Keratinocyte (primary cell): Measurements from ENCODE around the gene CCR6. TPM values are rescaled to one million over a fixed set of nuclear protein-coding genes. Genes with fewer than 3 reads are reported as not detected.

Experiments used
- DNase-seq: peaks from one replicate; pipeline ENCODE4 v3.0.0-alpha.2; 2011; ENCODE audit warnings: low read depth, missing footprints, low spot score
- FAIRE-seq: peaks from 2 replicates; lab custom pipeline; 2011; peaks lifted over from hg19 to GRCh38; lab: Jason Lieb, UNC
- H2AFZ ChIP-seq: 2 replicates; pipeline ENCODE4 v1.6.0; 2012; ENCODE audit warnings: low read length, control low read depth, inconsistent platforms; ENCODE audit not compliant: control insufficient read depth
- H3K27ac ChIP-seq: 2 replicates; pipeline ENCODE4 v1.5.1; 2011; ENCODE audit warnings: low read length; ENCODE audit not compliant: control insufficient read depth, insufficient read depth
- H3K27me3 ChIP-seq: 3 replicates; pipeline ENCODE4 v1.6.0; 2011; ENCODE audit warnings: low read length; ENCODE audit not compliant: control insufficient read depth, insufficient read depth; ENCODE audit errors: extremely low read depth
- H3K36me3 ChIP-seq, 2 experiments: 2 replicates in 1 of 2; 3 replicates in 1 of 2; pipeline ENCODE4 v1.5.1; 2011; ENCODE audit warnings: low read length in 2 of 2, mild to moderate bottlenecking in 1 of 2; ENCODE audit not compliant: control insufficient read depth in 2 of 2, insufficient read depth in 2 of 2; ENCODE audit errors: extremely low read depth in 1 of 2
- H3K4me1 ChIP-seq: 3 replicates; pipeline ENCODE4 v1.5.1; 2011; ENCODE audit warnings: low read length; ENCODE audit not compliant: control insufficient read depth, insufficient read depth; ENCODE audit errors: extremely low read depth
- H3K4me2 ChIP-seq: 3 replicates; pipeline ENCODE4 v1.6.0; 2011; ENCODE audit warnings: low read depth, low read length; ENCODE audit not compliant: control insufficient read depth, insufficient read depth; ENCODE audit errors: extremely low read depth
- H3K4me3 ChIP-seq, 3 experiments: fragments of 200-600 bp in 1 of 3; sonication (generic) in 1 of 3; 2 replicates in 2 of 3; 3 replicates in 1 of 3; pipeline ENCODE4 v1.5.1; 2011 to 2016; ENCODE audit warnings: low read length in 3 of 3, mild to moderate bottlenecking in 3 of 3, control low read depth in 2 of 3, inconsistent platforms in 1 of 3, low read depth in 1 of 3, mixed read lengths in 1 of 3, mixed run types in 1 of 3, moderate library complexity in 1 of 3; ENCODE audit not compliant: control insufficient read depth in 2 of 3, insufficient read depth in 2 of 3; ENCODE audit errors: extremely low read depth in 1 of 3
- H3K79me2 ChIP-seq: 2 replicates; pipeline ENCODE4 v1.6.0; 2012; ENCODE audit warnings: low read length; ENCODE audit not compliant: control insufficient read depth, insufficient read depth
- H3K9ac ChIP-seq: 3 replicates; pipeline ENCODE4 v1.6.0; 2011; ENCODE audit warnings: low read length; ENCODE audit not compliant: control insufficient read depth, insufficient read depth; ENCODE audit errors: extremely low read depth
- H3K9me1 ChIP-seq: 3 replicates; pipeline ENCODE4 v1.6.0; 2011; ENCODE audit warnings: low read length; ENCODE audit not compliant: control insufficient read depth, insufficient read depth; ENCODE audit errors: extremely low read depth
- H3K9me3 ChIP-seq: 2 replicates; pipeline ENCODE4 v1.5.1; 2012; ENCODE audit warnings: low read depth, low read length; ENCODE audit not compliant: control insufficient read depth
- H4K20me1 ChIP-seq: 3 replicates; pipeline ENCODE4 v1.6.0; 2011; ENCODE audit warnings: low read length; ENCODE audit not compliant: control insufficient read depth, insufficient read depth; ENCODE audit errors: extremely low read depth
- EZH2 ChIP-seq: IDR thresholded peaks from one replicate; pipeline ENCODE4 v1.6.1; 2012; ENCODE audit warnings: inconsistent platforms, mild to moderate bottlenecking, low read length, moderate library complexity
- dilution Hi-C: fragments of 300-500 bp; cut with MboI; formaldehyde crosslinking; loops from one replicate; pipeline ENCODE4 v1.7.0; 2020; ENCODE audit warnings: low sequenced_read_pairs; ENCODE audit not compliant: extremely low pct_ligation_motif_present
- polyA plus RNA-seq, 5 experiments: library from polyadenylated mRNA; depleted of rRNA in 3 of 5; stranded (reverse) in 3 of 5; stranded (forward) in 1 of 5; unstranded in 1 of 5; fragments of >200 nt; gene quantifications; 1 replicate in 1 of 5; 2 replicates in 3 of 5; 3 replicates in 1 of 5; pipeline versions ENCODE4 v1.2.1 to v1.2.3, GENCODE V29; 2011 to 2012; ENCODE audit warnings: missing spikeins in 2 of 5, low read depth in 1 of 5, low replicate concordance in 1 of 5
- TF ChIP-seq, protein P1 (sequence below), 3 experiments: IDR thresholded peaks in 1 of 3; conservative IDR thresholded peaks in 1 of 3; optimal IDR thresholded peaks in 1 of 3; 2 replicates in 2 of 3; 3 replicates in 1 of 3; pipeline versions ENCODE3 to v1.5.1; 2011; ENCODE audit warnings: low read length in 3 of 3, mild to moderate bottlenecking in 3 of 3, moderate library complexity in 2 of 3, control low read depth in 1 of 3, inconsistent platforms in 1 of 3; ENCODE audit not compliant: insufficient read depth in 2 of 3; ENCODE audit errors: extremely low read depth in 1 of 3

Gene CCR6
- polyA plus RNA-seq, 1 donor (not counting 4 experiments of a cell fraction or from before 2014, with no cell fraction given): not detected

DNA sequence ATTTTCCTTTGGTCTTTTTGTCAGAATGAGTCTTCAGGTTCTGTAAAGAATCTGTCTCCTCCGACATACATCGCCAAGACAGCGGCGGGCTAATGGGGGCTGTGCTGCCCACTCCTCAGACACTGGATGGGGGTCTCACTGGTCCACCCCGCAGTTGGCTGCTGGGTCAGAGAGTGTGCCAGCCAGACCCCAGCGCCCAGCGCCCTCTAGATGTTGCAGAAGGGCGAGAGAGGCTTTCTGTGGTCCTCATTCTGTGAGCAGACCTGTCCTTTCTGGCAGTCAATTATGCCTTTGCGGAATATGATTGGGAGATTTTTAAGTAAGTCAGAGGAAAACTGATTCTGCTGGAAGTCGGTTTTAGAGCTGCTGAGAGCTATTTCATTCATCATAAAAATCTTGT is 7.8 kb upstream of the CCR6 start:
- no peaks in the 10 kb centered on the region for H3K9me3 ChIP-seq
- H2AFZ ChIP-seq: no peak overlapping the region
- no peak overlapping the region for H3K27ac ChIP-seq
- no peak overlapping the region for H3K4me3 ChIP-seq
- no peaks in the 10 kb centered on the region for H3K79me2 ChIP-seq
- H3K4me1 ChIP-seq: no peaks in the 10 kb centered on the region
- no peak for FAIRE-seq
- H3K36me3 ChIP-seq: no peaks in the 10 kb centered on the region
- no peak overlapping the region for H3K4me2 ChIP-seq
- no peak overlapping the region for H3K9ac ChIP-seq
- TF ChIP-seq EZH2: no peak
- TF ChIP-seq, protein P1, sequence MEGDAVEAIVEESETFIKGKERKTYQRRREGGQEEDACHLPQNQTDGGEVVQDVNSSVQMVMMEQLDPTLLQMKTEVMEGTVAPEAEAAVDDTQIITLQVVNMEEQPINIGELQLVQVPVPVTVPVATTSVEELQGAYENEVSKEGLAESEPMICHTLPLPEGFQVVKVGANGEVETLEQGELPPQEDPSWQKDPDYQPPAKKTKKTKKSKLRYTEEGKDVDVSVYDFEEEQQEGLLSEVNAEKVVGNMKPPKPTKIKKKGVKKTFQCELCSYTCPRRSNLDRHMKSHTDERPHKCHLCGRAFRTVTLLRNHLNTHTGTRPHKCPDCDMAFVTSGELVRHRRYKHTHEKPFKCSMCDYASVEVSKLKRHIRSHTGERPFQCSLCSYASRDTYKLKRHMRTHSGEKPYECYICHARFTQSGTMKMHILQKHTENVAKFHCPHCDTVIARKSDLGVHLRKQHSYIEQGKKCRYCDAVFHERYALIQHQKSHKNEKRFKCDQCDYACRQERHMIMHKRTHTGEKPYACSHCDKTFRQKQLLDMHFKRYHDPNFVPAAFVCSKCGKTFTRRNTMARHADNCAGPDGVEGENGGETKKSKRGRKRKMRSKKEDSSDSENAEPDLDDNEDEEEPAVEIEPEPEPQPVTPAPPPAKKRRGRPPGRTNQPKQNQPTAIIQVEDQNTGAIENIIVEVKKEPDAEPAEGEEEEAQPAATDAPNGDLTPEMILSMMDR (optimal IDR thresholded peaks at IDR 0.05 in 1 of 3, IDR thresholded peaks at IDR 0.05 in 1 of 3, conservative IDR thresholded peaks at IDR 0.05 in 1 of 3; ENCODE audit: extremely low read depth in 1 of 3, insufficient read depth in 2 of 3, low read length in 3 of 3): no peak
- H3K27me3 ChIP-seq: peaks cover 16% of the 10 kb centered on the region
- no peaks in the 10 kb centered on the region for H4K20me1 ChIP-seq
- dilution Hi-C loops: no loop called here
- DNase-seq: no peak
- H3K9me1 ChIP-seq: no peaks in the 10 kb centered on the region

DNA sequence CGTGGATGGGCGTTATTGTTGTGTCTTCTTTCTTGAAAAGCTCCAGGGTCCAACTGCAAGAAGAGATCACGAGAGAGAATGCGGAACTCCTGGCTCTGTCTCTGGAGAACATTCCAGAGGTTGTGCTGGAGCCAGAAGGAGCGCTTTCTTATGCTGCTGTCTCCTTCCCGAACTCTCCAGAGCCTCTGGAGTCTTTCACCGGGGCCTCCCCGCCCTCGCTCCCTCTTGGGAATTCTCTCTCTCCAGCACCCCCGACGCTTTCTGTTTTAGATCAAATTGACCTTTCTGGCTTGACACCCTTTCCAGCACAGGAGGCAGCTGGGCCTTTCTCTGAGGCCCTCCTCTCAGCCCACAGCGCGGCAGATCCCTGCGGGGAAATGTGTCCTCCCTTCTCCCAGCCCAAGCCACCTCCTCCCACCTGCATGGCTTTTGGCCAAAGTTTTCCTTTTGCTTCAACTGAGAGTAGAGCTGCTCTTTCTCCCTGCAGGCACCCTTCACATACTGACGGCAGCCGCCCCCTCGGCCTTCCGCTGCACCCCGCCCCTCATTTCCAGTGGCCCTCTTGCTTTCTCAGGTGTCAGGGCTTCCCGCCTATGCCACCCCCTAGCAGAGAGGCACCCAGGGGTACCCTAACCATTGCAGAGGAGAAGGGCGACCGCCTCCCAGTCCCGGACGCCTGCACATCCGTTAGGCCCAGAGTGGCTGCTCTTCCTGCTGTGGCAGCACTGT is 6.6 kb upstream of the CCR6 start:
- Histone ChIP-seq H3K27me3 (peaks cover 16% of the 10 kb centered on the region), H3K4me3 (no peak overlapping the region), H2AFZ (peak overlapping the region; percentile 5), H3K36me3 (no peaks in the 10 kb centered on the region), H3K27ac (no peak overlapping the region), H3K79me2 (no peaks in the 10 kb centered on the region), H4K20me1 (no peaks in the 10 kb centered on the region), H3K9me3 (no peaks in the 10 kb centered on the region), H3K4me2 (peak overlapping the region; percentile 41), H3K9ac (no peak overlapping the region), H3K9me1 (no peaks in the 10 kb centered on the region), H3K4me1 (no peaks in the 10 kb centered on the region)
- FAIRE-seq (no peak), DNase-seq (no peak)
- TF ChIP-seq, protein P1 (optimal IDR thresholded peaks at IDR 0.05 in 1 of 3, IDR thresholded peaks at IDR 0.05 in 1 of 3, conservative IDR thresholded peaks at IDR 0.05 in 1 of 3; ENCODE audit: extremely low read depth in 1 of 3, insufficient read depth in 2 of 3, low read length in 3 of 3): no peak
- no peak for TF ChIP-seq EZH2
- dilution Hi-C loops: no loop called here
